Uterus (tissue), 4 donors: Measurements from ENCODE around the gene MISP. TPM values are rescaled to one million over a fixed set of nuclear protein-coding genes. Genes with fewer than 3 reads are reported as not detected.

ENCODE experiments used
- DNase-seq, 2 donors: peaks; one replicate each; pipeline ENCODE4 v3.0.0-alpha.2; 2019 to 2020
- H3K27ac ChIP-seq, 2 donors: fragments of 200-600 bp; sonication (generic); 1 replicate in 1 of 2; 2 replicates in 1 of 2; pipeline ENCODE4 v1.5.1; 2016 to 2018
- H3K27me3 ChIP-seq, 2 donors: fragments of 200-600 bp; sonication (generic); one replicate each; pipeline ENCODE4 v1.5.1; 2018 to 2019; ENCODE audit warnings: control low read depth in 1 of 2
- H3K36me3 ChIP-seq, 2 donors: fragments of 200-600 bp; sonication (generic); one replicate each; pipeline ENCODE4 v1.5.1; 2019; ENCODE audit warnings: control low read depth in 1 of 2
- H3K4me1 ChIP-seq, 2 donors: fragments of 200-600 bp; sonication (generic); one replicate each; pipeline ENCODE4 v1.5.1; 2018 to 2019; ENCODE audit warnings: control low read depth in 1 of 2
- H3K4me3 ChIP-seq, 2 donors: fragments of 200-600 bp; sonication (generic); 1 replicate in 1 of 2; 2 replicates in 1 of 2; pipeline ENCODE4 v1.5.1; 2018 to 2019; ENCODE audit warnings: mild to moderate bottlenecking in 1 of 2
- H3K9me3 ChIP-seq, 2 donors: fragments of 200-600 bp; sonication (generic); one replicate each; pipeline ENCODE4 v1.5.1; 2019; ENCODE audit warnings: control low read depth in 1 of 2
- POLR2A ChIP-seq, 2 donors: fragments of 450-650 bp; IDR thresholded peaks; one replicate each; pipeline ENCODE4 v1.6.1; 2016; ENCODE audit warnings: antibody characterized with exemption in 2 of 2, mild to moderate bottlenecking in 1 of 2, moderate library complexity in 1 of 2
- intact Hi-C: fragments of 100-400 bp; cut with DNase I; formaldehyde crosslinking; loops from one replicate; pipeline ENCODE4 v1.15.1; 2023; ENCODE audit warnings: low total_unique reads
- total RNA-seq, 4 donors: library from RNA; depleted of rRNA in 3 of 4; stranded (reverse); fragments of >200 nt in 3 of 4; gene quantifications; one replicate each; pipeline versions ENCODE4 v1.1.0 to v1.2.4, GENCODE V29; 2014 to 2023
- TF ChIP-seq, protein P1 (sequence below), 4 experiments: fragments of 200-600 bp in 2 of 4; fragments of 450-650 bp in 2 of 4; sonication (generic) in 2 of 4; IDR thresholded peaks; one replicate each; pipeline ENCODE4 v1.5.1; 2016 to 2019; ENCODE audit warnings: antibody characterized with exemption in 4 of 4, mild to moderate bottlenecking in 2 of 4, moderate library complexity in 1 of 4
- donor health status: DM: yes; HTN: yes; CAD: no.

MISP gene
- total RNA-seq, 4 donors from 2014 or later = 0.26 to 5.5 (median 0.39) TPM

DNA sequence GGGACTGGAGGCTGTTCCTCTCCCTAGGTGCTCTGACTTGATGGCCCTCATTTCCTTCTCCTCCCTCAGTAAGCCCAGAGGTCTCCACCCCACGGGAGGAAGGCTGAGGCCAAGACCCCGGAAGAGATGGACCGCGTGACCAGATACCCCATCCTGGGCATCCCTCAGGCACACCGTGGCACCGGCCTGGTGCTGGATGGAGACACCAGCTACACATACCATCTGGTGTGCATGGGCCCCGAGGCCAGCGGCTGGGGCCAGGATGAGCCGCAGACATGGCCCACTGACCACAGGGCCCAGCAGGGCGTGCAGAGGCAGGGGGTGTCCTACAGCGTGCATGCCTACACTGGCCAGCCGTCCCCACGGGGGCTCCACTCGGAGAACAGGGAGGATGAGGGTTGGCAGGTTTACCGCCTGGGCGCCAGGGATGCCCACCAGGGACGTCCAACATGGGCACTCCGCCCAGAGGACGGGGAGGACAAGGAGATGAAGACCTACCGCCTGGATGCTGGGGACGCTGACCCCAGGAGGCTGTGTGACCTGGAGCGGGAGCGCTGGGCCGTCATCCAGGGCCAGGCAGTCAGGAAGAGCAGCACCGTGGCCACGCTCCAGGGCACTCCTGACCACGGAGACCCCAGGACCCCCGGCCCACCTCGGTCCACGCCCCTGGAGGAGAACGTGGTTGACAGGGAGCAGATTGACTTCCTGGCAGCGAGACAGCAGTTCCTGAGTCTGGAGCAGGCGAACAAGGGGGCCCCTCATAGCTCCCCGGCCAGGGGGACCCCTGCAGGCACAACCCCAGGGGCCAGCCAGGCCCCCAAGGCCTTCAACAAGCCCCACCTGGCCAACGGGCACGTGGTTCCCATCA lies 6.1 kb downstream of the MISP start:
- Histone ChIP-seq H3K9me3 (peaks cover 0 to 9% of the 10 kb centered on the region in 2 donors), H3K27ac (no peak overlapping the region), H3K36me3 (no peaks in the 10 kb centered on the region), H3K4me3 (no peak overlapping the region), H3K4me1 (no peaks in the 10 kb centered on the region), H3K27me3 (no peaks in the 10 kb centered on the region)
- DNase-seq = no peak
- no peak for TF ChIP-seq POLR2A (IDR thresholded peaks at IDR 0.05)
- TF ChIP-seq, protein P1, sequence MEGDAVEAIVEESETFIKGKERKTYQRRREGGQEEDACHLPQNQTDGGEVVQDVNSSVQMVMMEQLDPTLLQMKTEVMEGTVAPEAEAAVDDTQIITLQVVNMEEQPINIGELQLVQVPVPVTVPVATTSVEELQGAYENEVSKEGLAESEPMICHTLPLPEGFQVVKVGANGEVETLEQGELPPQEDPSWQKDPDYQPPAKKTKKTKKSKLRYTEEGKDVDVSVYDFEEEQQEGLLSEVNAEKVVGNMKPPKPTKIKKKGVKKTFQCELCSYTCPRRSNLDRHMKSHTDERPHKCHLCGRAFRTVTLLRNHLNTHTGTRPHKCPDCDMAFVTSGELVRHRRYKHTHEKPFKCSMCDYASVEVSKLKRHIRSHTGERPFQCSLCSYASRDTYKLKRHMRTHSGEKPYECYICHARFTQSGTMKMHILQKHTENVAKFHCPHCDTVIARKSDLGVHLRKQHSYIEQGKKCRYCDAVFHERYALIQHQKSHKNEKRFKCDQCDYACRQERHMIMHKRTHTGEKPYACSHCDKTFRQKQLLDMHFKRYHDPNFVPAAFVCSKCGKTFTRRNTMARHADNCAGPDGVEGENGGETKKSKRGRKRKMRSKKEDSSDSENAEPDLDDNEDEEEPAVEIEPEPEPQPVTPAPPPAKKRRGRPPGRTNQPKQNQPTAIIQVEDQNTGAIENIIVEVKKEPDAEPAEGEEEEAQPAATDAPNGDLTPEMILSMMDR (IDR thresholded peaks at IDR 0.05) = no peak
- intact Hi-C loops = no loop called here

DNA sequence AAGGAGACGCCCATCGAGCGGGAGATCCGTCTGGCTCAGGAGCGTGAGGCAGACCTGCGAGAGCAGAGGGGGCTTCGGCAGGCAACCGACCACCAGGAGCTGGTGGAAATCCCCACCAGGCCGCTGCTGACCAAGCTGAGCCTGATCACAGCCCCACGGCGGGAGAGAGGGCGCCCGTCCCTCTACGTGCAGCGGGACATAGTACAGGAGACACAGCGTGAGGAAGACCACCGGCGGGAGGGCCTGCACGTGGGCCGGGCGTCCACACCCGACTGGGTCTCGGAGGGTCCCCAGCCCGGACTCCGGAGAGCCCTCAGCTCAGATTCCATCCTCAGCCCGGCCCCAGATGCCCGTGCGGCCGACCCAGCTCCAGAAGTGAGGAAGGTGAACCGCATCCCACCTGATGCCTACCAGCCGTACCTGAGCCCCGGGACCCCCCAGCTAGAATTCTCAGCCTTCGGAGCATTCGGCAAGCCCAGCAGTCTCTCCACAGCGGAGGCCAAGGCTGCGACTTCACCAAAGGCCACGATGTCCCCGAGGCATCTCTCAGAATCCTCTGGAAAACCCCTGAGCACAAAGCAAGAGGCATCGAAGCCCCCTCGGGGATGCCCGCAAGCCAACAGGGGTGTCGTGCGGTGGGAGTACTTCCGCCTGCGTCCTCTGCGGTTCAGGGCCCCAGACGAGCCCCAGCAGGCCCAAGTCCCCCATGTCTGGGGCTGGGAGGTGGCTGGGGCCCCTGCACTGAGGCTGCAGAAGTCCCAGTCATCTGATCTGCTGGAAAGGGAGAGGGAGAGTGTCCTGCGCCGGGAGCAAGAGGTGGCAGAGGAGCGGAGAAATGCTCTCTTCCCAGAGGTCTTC lies 7.1 kb downstream of the MISP start:
- Histone ChIP-seq H3K27me3 (no peaks in the 10 kb centered on the region), H3K36me3 (no peaks in the 10 kb centered on the region), H3K4me1 (no peaks in the 10 kb centered on the region), H3K9me3 (peaks cover 0 to 9% of the 10 kb centered on the region in 2 donors), H3K4me3 (no peak overlapping the region), H3K27ac (no peak overlapping the region)
- intact Hi-C loops = no loop called here
- no peak for DNase-seq
- TF ChIP-seq, protein P1 (IDR thresholded peaks at IDR 0.05) = no peak
- TF ChIP-seq POLR2A (IDR thresholded peaks at IDR 0.05) = no peak

DNA sequence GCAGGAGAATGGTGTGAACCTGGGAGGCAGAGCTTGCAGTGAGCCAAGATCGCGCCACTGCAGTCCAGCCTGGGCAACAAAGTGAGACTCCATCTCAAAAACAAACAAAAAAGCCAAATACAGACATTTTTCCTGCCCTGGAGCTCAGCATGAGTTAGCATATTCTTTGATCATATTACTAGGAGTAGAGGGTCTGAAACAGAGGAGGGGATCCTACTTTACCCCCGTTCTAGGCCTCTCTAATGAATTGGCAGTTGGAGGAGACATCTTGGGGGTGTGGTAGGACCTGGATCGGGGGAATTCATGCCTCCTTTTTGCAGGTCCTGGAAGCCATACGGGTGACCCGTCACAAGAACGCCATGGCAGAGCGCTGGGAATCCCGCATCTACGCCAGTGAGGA lies 12.3 kb downstream of the MISP start:
- no peak overlapping the region for H3K27ac ChIP-seq
- DNase-seq = no peak
- TF ChIP-seq, protein P1 (IDR thresholded peaks at IDR 0.05) = no peak
- TF ChIP-seq POLR2A (IDR thresholded peaks at IDR 0.05) = no peak
- H3K9me3 ChIP-seq = peaks cover 0 to 8% of the 10 kb centered on the region in 2 donors
- H3K27me3 ChIP-seq = no peaks in the 10 kb centered on the region
- no peaks in the 10 kb centered on the region for H3K36me3 ChIP-seq
- no peak overlapping the region for H3K4me3 ChIP-seq
- intact Hi-C loops = loop anchor here (10.0 kb wide), 1 partner anchor 162 kb away; the partner anchor contains the start of gene ARID3A
- H3K4me1 ChIP-seq = no peaks in the 10 kb centered on the region

DNA sequence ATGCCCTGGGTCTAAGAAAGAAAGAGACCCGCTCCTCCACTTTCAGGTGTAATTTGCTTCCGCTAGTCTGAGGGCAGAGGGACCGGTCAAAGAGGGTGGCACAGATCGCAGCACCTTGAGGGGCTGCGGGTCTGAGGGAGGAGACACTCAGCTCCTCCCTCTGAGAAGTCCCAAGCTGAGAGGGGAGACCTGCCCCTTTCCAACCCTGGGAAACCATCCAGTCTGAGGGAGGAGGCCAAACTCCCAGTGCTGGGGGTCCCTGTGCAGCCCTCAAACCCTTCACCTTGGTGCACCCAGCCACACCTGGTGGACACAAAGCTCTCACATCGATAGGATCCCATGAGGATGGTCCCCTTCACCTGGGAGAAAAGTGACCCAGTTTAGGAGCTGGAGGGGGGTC lies 13.0 kb downstream of the MISP start:
- TF ChIP-seq POLR2A (IDR thresholded peaks at IDR 0.05) = no peak
- TF ChIP-seq, protein P1 (IDR thresholded peaks at IDR 0.05) = no peak
- intact Hi-C loops = loop anchor here (10.0 kb wide), 1 partner anchor 161 kb away; the partner anchor contains the start of gene ARID3A
- H3K9me3 ChIP-seq = peaks cover 0 to 1% of the 10 kb centered on the region in 2 donors
- no peaks in the 10 kb centered on the region for H3K27me3 ChIP-seq
- H3K4me3 ChIP-seq = no peak overlapping the region
- no peaks in the 10 kb centered on the region for H3K4me1 ChIP-seq
- DNase-seq = no peak
- H3K27ac ChIP-seq = no peak overlapping the region
- no peaks in the 10 kb centered on the region for H3K36me3 ChIP-seq
